ENCODE data around the gene DLL4. TPM values are rescaled to one million over a fixed set of nuclear protein-coding genes. Genes with fewer than 3 reads are reported as not detected.

Gene DLL4
- total RNA-seq, 1 donor from 2014 or later: 33.3 TPM

GRCh38 chr15:40922608-40923005 lies 6.5 kb upstream of the DLL4 start:
- no peak for ATAC-seq
- DNase-seq (ENCODE audit: low spot score): no peak
- intact Hi-C loops (cut with DNase I): no loop called here

GRCh38 chr15:40923551-40923950 lies 5.6 kb upstream of the DLL4 start:
- ATAC-seq (no peak), DNase-seq (ENCODE audit: low spot score) (no peak)
- intact Hi-C loops (cut with DNase I): no loop called here

- intact Hi-C loops (cut with DNase I): no loop called here
- ATAC-seq: no peak
- no peak for DNase-seq (ENCODE audit: low spot score)
These were observed 3.7 kb upstream of the DLL4 start for GRCh38 chr15:40925495-40925862.

- intact Hi-C loops (cut with DNase I): no loop called here
- ATAC-seq (no peak), DNase-seq (ENCODE audit: low spot score) (no peak)
These were observed 3.1 kb upstream of the DLL4 start for GRCh38 chr15:40925863-40926658.

- intact Hi-C loops (cut with DNase I): no loop called here
- ATAC-seq: no peak
- no peak for DNase-seq (ENCODE audit: low spot score)
These were observed 2.3 kb upstream of the DLL4 start for GRCh38 chr15:40926659-40927494.

DNA sequence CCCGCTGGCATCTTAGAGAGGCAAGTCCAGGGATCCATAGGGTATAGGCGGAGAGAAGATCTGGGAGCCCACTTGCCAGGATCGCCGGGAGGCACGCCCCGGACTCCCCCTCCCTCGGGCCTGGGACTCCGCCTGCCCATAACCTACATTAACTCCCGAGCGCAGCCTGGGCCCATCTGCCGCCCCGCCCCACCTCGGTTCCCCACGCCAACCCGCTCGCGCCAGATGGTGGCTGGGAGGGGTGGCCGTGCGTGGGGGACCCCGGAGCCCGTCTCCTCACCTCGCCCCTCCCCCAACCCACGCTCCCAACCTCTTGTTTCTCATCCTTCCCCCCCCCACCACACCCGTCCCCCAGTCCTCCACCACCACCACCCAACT lies 1.7 kb upstream of the DLL4 start:
- ATAC-seq (no peak), DNase-seq (ENCODE audit: low spot score) (no peak)
- intact Hi-C loops (cut with DNase I): no loop called here

- DNase-seq (ENCODE audit: low spot score) (no peak), ATAC-seq (no peak)
- intact Hi-C loops (cut with DNase I): no loop called here
These were observed 1.0 kb upstream of the DLL4 start for GRCh38 chr15:40927873-40928806.

DNA sequence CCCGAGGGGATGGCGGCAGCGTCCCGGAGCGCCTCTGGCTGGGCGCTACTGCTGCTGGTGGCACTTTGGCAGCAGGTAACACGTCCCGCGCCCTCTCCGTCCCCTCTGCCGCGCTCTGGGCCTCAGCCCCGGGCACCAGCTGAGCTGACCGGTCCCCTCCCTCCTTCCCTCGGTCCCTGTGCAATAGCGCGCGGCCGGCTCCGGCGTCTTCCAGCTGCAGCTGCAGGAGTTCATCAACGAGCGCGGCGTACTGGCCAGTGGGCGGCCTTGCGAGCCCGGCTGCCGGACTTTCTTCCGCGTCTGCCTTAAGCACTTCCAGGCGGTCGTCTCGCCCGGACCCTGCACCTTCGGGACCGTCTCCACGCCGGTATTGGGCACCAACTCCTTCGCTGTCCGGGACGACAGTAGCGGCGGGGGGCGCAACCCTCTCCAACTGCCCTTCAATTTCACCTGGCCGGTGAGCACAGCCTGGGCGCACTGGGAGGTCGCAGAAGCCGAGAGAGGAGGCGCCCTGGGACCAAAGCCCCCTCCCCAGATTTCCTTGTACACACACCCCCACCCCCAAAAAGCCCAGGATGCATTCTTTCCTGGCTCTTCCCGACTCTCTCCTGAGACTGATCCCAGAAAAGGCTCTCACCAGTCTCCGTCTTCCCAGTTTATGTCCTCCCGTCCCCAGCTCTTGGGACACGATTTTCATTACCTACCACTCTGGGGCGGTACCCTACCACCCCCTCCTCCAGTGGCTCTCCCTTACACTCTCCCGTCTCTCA lies 705 bp downstream of the DLL4 start:
- intact Hi-C loops (cut with DNase I): no loop called here
- ATAC-seq (peak; percentile 50), DNase-seq (ENCODE audit: low spot score) (peak; percentile 78)

GRCh38 chr15:40930430-40931299 lies 1.5 kb downstream of the DLL4 start:
- intact Hi-C loops (cut with DNase I): no loop called here
- DNase-seq (ENCODE audit: low spot score) (no peak), ATAC-seq (peak; percentile 7)

DNA sequence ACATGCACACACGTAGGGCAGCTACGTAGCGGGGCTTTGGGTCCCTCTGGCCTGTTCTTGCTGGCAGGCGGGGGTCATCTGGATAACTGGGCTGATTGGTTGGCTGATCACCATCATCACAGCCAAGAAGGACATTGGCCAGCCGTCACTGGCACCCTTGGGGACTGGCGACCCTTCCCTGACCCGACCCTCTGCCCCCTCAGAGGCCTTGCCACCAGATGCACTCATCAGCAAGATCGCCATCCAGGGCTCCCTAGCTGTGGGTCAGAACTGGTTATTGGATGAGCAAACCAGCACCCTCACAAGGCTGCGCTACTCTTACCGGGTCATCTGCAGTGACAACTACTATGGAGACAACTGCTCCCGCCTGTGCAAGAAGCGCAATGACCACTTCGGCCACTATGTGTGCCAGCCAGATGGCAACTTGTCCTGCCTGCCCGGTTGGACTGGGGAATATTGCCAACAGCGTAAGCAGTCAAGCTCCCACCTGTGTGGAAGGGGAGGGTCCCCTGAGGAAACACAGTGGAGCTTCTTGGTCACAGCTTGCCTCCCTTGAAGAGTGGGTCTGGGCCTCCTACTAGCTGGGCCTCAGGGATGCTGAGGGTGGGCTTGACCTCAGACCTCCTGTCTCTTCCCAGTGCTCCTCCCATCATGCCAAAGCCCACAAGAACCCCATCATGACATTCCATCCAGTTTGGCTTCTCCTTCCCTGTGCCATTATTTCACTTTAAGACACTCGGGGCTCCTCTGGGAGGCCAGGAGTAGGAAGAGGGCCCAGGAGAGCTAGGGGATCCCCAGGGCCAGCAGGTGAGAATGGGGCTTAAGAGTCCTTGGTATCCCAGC lies 2.4 kb downstream of the DLL4 start:
- ATAC-seq (no peak), DNase-seq (ENCODE audit: low spot score) (no peak)
- intact Hi-C loops (cut with DNase I): no loop called here

DNA sequence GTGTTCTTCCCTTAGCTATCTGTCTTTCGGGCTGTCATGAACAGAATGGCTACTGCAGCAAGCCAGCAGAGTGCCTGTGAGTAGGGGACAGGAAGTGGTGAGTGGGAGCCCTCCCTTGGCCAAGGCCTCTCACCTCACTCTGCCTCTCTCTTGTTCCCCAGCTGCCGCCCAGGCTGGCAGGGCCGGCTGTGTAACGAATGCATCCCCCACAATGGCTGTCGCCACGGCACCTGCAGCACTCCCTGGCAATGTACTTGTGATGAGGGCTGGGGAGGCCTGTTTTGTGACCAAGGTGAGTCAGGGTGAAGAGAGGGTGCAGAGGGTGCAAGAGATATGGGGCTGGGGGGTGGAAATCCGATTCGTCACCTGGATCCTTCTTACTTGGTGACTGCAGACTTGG lies 3.0 kb downstream of the DLL4 start:
- ATAC-seq: no peak
- intact Hi-C loops (cut with DNase I): no loop called here
- no peak for DNase-seq (ENCODE audit: low spot score)

DNA sequence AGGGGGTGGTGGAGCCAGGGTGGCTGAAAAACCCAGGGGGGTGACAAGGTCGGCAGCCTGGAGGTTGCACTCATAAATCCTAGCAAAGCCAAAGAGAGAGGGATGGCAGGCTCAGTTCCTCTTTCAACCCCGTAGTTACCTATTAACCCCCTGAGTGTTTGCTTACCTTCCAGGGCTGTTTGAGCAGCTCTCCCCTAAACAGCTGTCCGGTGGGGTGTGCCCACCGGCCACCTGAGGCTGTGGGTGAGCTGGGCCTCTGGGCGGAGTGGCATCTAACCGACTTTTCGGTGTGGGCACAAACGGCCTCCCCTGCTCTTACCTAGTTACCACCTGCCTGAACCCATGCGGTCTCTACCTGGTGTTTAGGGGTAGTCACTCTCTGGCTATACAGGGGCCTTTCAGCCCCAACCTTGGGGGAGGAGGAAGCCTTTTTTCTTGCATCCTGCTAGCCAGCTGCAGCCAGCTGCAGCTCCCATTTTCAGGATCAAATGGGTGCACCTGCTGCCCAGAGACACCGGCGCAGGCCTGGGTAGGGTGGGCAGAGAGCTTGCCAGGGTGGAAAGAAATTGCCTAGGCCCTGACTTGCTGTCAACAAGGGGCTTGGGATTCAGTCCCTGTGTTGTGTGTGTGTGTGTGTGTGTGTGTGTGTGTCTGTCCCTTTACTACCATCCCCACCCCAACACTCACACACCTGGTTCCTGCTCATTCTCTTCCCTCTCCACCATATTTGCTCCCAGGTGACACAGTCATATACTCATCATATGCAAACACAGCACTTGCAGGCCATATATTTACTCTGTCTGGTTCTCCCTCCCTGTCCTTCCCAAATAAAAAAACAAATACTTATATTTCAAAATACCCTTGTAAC lies 3.7 kb downstream of the DLL4 start:
- intact Hi-C loops (cut with DNase I): no loop called here
- ATAC-seq: no peak
- DNase-seq (ENCODE audit: low spot score): no peak

DNA sequence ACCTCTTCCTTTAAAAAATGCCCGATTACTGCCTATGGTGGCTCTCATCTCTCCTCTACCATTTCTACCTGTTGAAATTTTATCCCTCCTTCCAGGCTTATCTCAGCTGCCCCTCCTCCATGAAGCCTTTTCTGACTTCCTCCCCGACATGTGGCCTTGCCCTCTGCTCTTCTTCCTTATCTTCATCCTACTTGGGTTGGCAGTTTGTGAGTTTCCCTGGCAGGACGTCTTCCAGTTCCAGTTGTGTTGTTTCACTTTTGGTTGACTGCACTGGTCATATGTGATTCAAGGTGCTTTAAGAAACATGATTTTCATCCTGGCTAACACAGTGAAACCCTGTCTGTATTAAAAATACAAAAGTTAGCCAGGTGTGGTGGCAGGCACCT lies 4.4 kb downstream of the DLL4 start:
- ATAC-seq (no peak), DNase-seq (ENCODE audit: low spot score) (no peak)
- intact Hi-C loops (cut with DNase I): no loop called here

GRCh38 chr15:40934457-40934856 lies 5.3 kb downstream of the DLL4 start:
- intact Hi-C loops (cut with DNase I): no loop called here
- ATAC-seq (no peak), DNase-seq (ENCODE audit: low spot score) (no peak)

GRCh38 chr15:40936234-40936708 lies 7.1 kb downstream of the DLL4 start:
- DNase-seq (ENCODE audit: low spot score): no peak
- no peak for ATAC-seq
- intact Hi-C loops (cut with DNase I): no loop called here

Measured in sciatic nerve (tissue), 2 donors.